Measurements from ENCODE around the gene CRYBG1. TPM values are rescaled to one million over a fixed set of nuclear protein-coding genes. Genes with fewer than 3 reads are reported as not detected.
"Not testable (repeated sequence)": the region's sequence is repeated elsewhere in the genome, so short reads cannot be mapped to it uniquely, and the experiment has no call there.

The CRYBG1 gene
- total RNA-seq, 1 experiment from 2014 or later: 5.7 TPM

GRCh38 chr6:106398621-106399020 lies 38.1 kb downstream of the CRYBG1 start:
- Histone ChIP-seq H3T11ph (ENCODE audit: low read length) (no peak overlapping the region), H3K23me2 (ENCODE audit: insufficient read length, low read depth, low read length, poor library complexity, severe bottlenecking) (no peaks in the 10 kb centered on the region), H3K18ac (ENCODE audit: insufficient read length, low read depth, low read length) (no peak overlapping the region), H4K91ac (ENCODE audit: insufficient read length, low read depth, low read length) (no peak overlapping the region), H3K9me3 (ENCODE audit: control insufficient read depth, low read depth, low read length) (no peaks in the 10 kb centered on the region), H3K23ac (ENCODE audit: insufficient read length, low read depth, low read length) (no peak overlapping the region), H4K5ac (ENCODE audit: insufficient read length, low read depth, low read length) (no peak overlapping the region), H4K20me1 (ENCODE audit: control insufficient read depth, insufficient read depth, insufficient read length) (no peaks in the 10 kb centered on the region), H3K27me3 (ENCODE audit: insufficient read depth, low read length) (no peaks in the 10 kb centered on the region), H3K79me1 (ENCODE audit: insufficient read depth, low read depth, low read length, poor library complexity, severe bottlenecking) (no peaks in the 10 kb centered on the region), H3K79me2 (ENCODE audit: insufficient read depth, low read length) (no peaks in the 10 kb centered on the region), H3K14ac (ENCODE audit: insufficient read depth, low read length) (no peak overlapping the region), H2BK5ac (ENCODE audit: insufficient read length, low read length) (no peak overlapping the region), H3K4me1 (ENCODE audit: insufficient read depth, low read length) (no peaks in the 10 kb centered on the region), H2BK12ac (ENCODE audit: insufficient read length, low read depth, low read length) (no peak overlapping the region), H2BK120ac (ENCODE audit: low read depth, low read length, poor library complexity, severe bottlenecking) (no peak overlapping the region), H3K4ac (ENCODE audit: low read depth, low read length) (no peak overlapping the region), H2AK5ac (ENCODE audit: insufficient read length, low read length) (no peak overlapping the region), H3K27ac (ENCODE audit: insufficient read length, low read depth, low read length) (no peak overlapping the region), H2BK20ac (ENCODE audit: low read depth, low read length, poor library complexity, severe bottlenecking) (no peak overlapping the region), H3K9ac (ENCODE audit: extremely low read depth, insufficient read length, low read length) (no peak overlapping the region), H2BK15ac (ENCODE audit: low read depth, low read length) (no peak overlapping the region), H2AFZ (ENCODE audit: low read length) (no peak overlapping the region), H3K4me2 (ENCODE audit: insufficient read depth, insufficient read length, low read length) (no peak overlapping the region), H4K8ac (replicated peaks; ENCODE audit: insufficient read length, low read depth, low read length) (no peak overlapping the region), H3K56ac (ENCODE audit: insufficient read length, low read depth, low read length) (no peak overlapping the region)
- no peaks in the 10 kb centered on the region; the same call in 1 of the 2 replicates for H3K27me3 Mint-ChIP-seq (ENCODE audit: low read depth)
- peaks cover 0 to 2% (median 0%) of the 10 kb centered on the region in 3 experiments; a peak in 3 of 7 replicates for H3K36me3 Mint-ChIP-seq (ENCODE audit: insufficient read depth in 1 of 3, low read depth in 3 of 3)
- H3K4me3 Mint-ChIP-seq: no peak overlapping the region
- H3K27ac Mint-ChIP-seq: no peak overlapping the region; a peak in 1 of 7 replicates
- 100% methylated on average over 1 of the region's 3 CpGs for WGBS (ENCODE audit: extremely low coverage, insufficient read length, low lambda C conversion rate)
- H3K4me1 Mint-ChIP-seq: no peaks in the 10 kb centered on the region
- DNase-seq: no peak
- no peak for TF ChIP-seq CTCF (conservative IDR thresholded peaks at IDR 0.05)
- peaks cover 0 to 5% of the 10 kb centered on the region in 2 experiments; a peak in 2 of 5 replicates for H3K9me3 Mint-ChIP-seq

- H3K4me1 Mint-ChIP-seq; H3K79me1 ChIP-seq (ENCODE audit: insufficient read depth, low read depth, low read length, poor library complexity, severe bottlenecking); DNase-seq; H3K23me2 ChIP-seq (ENCODE audit: insufficient read length, low read depth, low read length, poor library complexity, severe bottlenecking); H3T11ph ChIP-seq (ENCODE audit: low read length); H3K27ac Mint-ChIP-seq; H3K4me2 ChIP-seq (ENCODE audit: insufficient read depth, insufficient read length, low read length); H3K18ac ChIP-seq (ENCODE audit: insufficient read length, low read depth, low read length); H3K79me2 ChIP-seq (ENCODE audit: insufficient read depth, low read length); H2BK120ac ChIP-seq (ENCODE audit: low read depth, low read length, poor library complexity, severe bottlenecking); H4K91ac ChIP-seq (ENCODE audit: insufficient read length, low read depth, low read length); H3K23ac ChIP-seq (ENCODE audit: insufficient read length, low read depth, low read length); H3K27me3 Mint-ChIP-seq (ENCODE audit: low read depth); H3K9me3 ChIP-seq (ENCODE audit: control insufficient read depth, low read depth, low read length); H2BK15ac ChIP-seq (ENCODE audit: low read depth, low read length); H2BK5ac ChIP-seq (ENCODE audit: insufficient read length, low read length); H3K4me3 Mint-ChIP-seq; H2AK5ac ChIP-seq (ENCODE audit: insufficient read length, low read length); H3K56ac ChIP-seq (ENCODE audit: insufficient read length, low read depth, low read length); H4K20me1 ChIP-seq (ENCODE audit: control insufficient read depth, insufficient read depth, insufficient read length); H3K27me3 ChIP-seq (ENCODE audit: insufficient read depth, low read length); H3K9ac ChIP-seq (ENCODE audit: extremely low read depth, insufficient read length, low read length); H4K5ac ChIP-seq (ENCODE audit: insufficient read length, low read depth, low read length); H3K4ac ChIP-seq (ENCODE audit: low read depth, low read length); H2BK12ac ChIP-seq (ENCODE audit: insufficient read length, low read depth, low read length); H3K14ac ChIP-seq (ENCODE audit: insufficient read depth, low read length); H2BK20ac ChIP-seq (ENCODE audit: low read depth, low read length, poor library complexity, severe bottlenecking); H4K8ac ChIP-seq (replicated peaks; ENCODE audit: insufficient read length, low read depth, low read length); H3K4me1 ChIP-seq (ENCODE audit: insufficient read depth, low read length); H3K27ac ChIP-seq (ENCODE audit: insufficient read length, low read depth, low read length); H2AFZ ChIP-seq (ENCODE audit: low read length): not testable (repeated sequence)
- H3K36me3 Mint-ChIP-seq (ENCODE audit: insufficient read depth in 1 of 3, low read depth in 3 of 3): peaks cover 5 to 18% (median 9%) of the 10 kb centered on the region in 3 experiments
- no CpG with 5 or more reads among the region's 5 CpGs for WGBS (ENCODE audit: extremely low coverage, insufficient read length, low lambda C conversion rate)
- H3K9me3 Mint-ChIP-seq: peaks cover 13 to 35% of the 10 kb centered on the region in 2 experiments; a peak in 3 of 5 replicates
These were observed 44.5 kb downstream of the CRYBG1 start for GRCh38 chr6:106405044-106405443.
